GM19099 (cell line): ENCODE results near the gene RBM44.

Experiments
- POLR2A ChIP-seq: IDR thresholded peaks from 3 replicates; pipeline ENCODE4 v1.6.1; 2011; ENCODE audit warnings: low read depth; ENCODE audit not compliant: insufficient read length; ENCODE audit errors: extremely low read depth

The RBM44 gene

GRCh38 chr2:237884681-237885080, 86.1 kb downstream of the RBM44 start:
- TF ChIP-seq POLR2A = no peak

GRCh38 chr2:237885111-237885930, 86.7 kb downstream of the RBM44 start:
- no peak for TF ChIP-seq POLR2A

GRCh38 chr2:237885931-237886684, 87.5 kb downstream of the RBM44 start:
- no peak for TF ChIP-seq POLR2A

- no peak for TF ChIP-seq POLR2A
These were observed 88.3 kb downstream of the RBM44 start for GRCh38 chr2:237886685-237887481.

- TF ChIP-seq POLR2A = no peak
These were observed 89.8 kb downstream of the RBM44 start for GRCh38 chr2:237888389-237888788.

GRCh38 chr2:237889016-237889415, 90.4 kb downstream of the RBM44 start:
- TF ChIP-seq POLR2A = no peak

- no peak for TF ChIP-seq POLR2A
These were observed 91.2 kb downstream of the RBM44 start for GRCh38 chr2:237889811-237890210.
